GM19468 (cell line): Measurements from ENCODE around the gene CYP24A1.

Source experiments
- ATAC-seq: cut with Tn5 transposase; IDR thresholded peaks from one replicate; pipeline ENCODE4 v1.9.1; 2021; ENCODE audit warnings: mild to moderate bottlenecking, moderate library complexity, moderate number of reproducible peaks; ENCODE audit not compliant: unreplicated experiment; ENCODE audit errors: extremely low read depth

CYP24A1 gene

DNA sequence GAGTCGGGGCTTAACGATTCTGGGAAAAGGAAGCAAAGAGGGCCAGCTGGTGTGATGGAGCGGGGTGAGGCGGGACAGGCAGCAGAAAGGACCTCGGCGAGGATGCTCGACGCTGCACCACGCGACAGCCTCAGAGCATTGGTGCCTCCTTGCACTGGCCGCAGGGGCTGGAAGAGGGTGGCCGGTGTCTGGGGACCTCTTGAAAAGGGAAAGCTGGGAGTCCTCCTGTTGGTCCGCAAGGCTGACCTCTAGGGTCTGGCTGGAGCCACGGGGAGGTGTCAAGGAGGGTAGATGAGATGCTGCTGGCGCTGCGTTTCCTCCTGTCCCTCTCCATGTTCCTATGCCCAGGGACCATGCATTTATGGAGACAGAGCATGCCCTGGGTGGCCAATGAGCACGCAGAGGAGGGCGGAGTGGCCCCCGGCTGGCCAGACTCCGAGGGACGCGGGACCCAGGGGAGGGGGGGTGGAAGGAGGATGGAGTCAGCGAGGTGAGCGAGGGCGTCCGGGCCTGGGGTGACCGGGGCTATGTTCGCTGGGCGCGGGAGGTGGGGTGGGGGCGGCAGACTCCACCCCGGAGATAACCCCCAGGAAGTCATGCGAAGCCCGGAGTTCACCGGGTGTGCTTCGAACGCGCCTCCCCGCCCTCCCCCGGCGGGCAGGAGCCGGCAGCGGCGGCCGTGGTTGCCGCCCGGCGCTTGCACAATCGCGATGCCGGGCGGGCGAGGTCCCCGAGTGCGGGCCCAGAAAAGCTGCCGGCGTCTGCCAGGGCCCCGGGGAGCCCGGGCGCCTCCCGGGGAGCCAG is at the start of gene CYP24A1:
Gene CYP24A1 (minus strand): TSS at position 334 of the 804 bp plus-strand sequence. CDS start 407 bp downstream, outside the sequence.
- no peak for ATAC-seq

DNA sequence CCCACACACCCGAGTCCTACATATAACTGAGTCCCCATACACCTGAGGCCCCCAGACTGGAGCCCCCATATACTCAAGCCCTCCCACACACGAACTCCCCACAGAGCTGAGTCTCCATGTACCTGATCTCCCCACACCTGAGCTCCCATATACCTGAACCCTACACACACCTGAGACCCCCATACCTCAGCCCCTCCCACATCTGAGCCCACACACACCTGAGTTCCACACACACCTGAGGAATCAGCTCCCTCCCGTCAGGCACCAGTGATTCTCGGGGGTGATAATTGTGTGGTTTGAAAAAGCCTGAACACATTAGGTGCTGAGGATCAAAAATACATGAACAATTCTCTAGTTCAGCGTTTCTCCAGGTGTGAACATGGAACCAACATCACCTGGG is 49.5 kb upstream of the CYP24A1 start:
- ATAC-seq = no peak

DNA sequence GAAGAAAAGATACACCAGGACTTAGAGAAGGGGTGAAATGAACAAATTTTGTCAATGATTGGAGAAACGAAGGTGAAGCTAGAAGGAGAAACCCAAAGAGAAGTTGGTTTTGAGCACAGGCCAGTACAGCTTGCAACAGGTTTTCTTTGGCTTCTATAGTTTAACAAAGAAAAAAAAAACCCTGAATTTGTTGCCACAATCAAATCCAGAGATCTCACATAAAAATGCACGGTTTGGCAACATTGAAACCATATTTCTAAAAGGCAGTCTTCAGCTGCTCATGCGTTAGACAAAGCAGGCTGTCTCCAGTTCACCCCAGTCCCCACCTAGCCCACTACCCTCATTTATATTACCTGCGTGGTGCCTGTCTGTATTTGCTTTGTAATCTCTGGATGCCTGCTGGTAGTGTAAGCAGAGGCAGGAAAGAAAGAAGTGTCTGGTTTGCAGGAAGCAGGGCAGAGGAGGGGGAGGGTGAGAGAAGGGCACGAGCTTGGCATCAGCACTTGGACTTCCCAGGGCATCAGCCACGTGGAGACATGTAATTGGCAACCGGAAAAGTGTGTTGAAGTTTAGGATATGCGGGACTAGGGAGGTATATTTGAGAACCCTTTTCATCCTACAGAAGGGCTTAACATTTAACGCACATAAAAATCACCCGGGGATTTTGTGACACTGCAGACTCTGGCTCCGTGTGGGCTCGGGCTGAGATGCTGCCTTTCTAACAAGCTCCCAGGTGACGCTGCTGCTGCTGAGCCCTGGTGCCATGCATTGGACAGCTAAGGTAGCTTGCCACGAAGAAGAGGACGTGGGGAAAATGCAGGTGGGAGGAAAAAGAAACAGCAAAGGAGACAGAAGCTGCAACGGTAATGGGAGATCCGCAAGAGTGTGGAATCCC is 48.5 kb upstream of the CYP24A1 start:
- no peak for ATAC-seq

DNA sequence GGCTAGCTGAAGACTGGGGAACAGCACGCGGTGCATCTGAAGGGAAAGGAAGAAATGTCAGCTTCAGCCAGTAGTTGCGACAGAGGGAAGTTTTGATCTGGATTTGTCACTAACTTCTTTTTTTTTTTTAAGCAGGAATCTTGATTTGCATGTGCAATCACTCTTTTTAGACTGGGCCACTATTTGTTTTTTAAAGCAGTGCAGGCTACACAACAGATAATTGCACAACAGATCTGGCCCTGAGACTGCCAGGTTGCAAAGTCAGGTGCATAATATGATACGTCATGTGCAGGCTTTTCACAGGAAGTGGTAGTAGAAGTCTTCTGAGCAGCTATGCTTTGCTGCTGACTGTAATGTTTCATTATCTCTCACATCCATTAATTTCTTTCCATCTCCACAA is 47.6 kb upstream of the CYP24A1 start:
- no peak for ATAC-seq

DNA sequence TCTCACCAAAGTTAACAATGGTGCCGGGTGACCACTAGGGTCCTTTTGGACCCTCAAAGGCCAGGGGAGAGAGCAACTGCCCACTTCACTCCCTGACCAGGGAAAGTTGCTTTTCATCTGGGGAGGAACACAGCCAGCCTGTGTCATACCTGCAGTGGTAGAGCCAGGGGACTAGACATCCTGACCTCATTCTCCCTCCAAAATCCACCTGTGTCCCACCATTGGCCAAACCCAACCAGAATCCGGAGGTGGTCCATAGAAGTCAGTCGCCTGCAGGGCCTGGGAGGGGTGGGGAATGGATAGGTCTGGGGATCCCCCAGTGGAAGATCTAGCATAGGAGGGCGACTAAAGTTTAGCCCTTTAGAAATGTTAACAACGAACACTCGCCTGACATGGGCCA is 46.9 kb upstream of the CYP24A1 start:
- no peak for ATAC-seq

DNA sequence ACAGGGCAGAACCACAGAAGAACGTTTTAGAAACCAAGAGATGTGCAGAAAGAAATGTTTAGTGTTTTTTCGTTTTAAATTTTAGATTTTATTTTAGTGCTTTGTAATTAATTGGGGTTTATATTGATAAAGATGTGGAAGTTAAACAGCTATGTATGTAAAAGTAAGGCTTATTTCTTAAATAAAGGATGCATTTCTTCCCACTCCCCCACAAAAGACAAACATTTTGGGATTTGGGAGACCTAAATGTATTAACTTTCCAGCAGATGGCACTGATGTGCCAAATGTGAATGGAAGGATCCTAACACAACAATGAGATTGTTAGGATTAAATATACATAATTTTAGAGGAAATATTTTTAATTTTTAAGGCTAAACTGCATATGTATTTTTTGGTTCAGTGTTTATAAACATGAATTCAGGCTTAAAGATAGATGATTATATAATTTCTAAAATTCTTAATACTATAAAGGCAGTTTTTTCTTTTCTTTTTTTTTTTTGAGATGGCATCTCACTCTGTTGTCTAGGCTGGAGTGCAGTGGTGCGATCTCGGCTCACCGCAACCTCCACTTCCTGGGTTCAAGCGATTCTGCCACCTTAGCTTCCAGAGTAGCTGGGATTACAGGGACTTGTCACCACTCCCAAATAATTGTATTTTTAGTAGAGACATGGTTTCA is 46.1 kb upstream of the CYP24A1 start:
- ATAC-seq = no peak

DNA sequence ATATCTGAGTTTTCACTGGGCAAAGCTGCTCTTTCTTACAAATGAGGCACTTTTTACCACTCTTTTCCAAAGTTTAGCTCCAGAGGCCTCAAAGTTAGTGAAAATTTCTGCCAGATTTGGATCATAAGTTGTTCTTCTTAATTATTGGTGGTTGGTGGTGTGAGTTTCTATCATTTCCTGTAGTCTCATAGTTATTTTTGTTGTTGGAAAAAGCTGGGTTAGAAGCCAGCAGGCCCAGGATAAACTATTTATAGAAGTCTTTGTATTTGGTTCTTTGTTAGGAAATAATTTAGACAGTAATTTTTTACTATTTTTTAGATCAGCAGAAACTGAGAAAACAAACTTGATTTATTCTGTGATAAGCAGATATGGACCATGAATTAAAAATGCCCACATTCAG is 44.7 kb upstream of the CYP24A1 start:
- ATAC-seq = no peak

DNA sequence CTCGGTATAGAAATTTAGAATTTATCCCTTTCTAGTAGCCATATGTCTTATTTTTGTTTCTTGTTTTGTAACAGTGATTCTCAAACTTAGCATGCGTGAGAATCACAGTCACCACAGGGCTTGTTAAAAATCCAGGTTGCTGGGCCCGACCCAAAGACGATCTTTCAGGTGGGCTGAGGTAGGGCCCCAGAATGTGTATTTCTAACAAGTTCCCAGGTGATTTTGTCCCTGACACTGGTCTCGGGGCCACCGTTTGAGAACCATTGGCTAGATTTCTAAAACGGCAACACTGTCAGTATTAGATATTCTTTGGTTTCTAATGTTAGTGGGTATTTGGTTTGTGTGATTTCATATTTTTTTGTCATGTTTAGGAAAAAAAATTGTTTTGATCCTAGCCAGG is 44.0 kb upstream of the CYP24A1 start:
- no peak for ATAC-seq

DNA sequence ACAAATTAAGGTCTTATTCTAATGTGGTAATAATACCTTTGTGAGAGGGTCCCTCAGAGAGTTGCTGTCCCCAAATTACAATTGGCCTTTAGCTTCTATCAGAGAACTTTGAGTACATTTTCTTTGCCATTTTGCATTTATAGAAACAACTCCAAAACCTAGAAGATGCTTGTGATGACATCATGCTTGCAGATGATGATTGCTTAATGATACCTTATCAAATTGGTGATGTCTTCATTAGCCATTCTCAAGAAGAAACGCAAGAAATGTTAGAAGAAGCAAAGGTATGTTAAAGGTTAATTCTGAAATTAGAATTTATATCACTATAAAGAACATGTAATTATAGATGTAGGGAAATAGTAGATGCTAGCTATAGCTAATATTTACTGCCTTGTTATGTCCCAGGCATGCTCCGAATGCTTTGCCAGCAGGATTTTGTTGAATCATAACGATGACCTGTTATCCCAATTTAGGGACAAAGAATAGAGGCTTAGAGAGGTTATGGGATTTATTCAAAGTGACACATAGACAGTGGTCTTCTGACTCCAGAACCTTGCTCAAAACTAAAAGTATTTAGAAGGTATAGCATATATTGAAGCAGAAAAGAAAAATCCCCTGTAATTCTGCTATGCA is 41.5 kb upstream of the CYP24A1 start:
- no peak for ATAC-seq

DNA sequence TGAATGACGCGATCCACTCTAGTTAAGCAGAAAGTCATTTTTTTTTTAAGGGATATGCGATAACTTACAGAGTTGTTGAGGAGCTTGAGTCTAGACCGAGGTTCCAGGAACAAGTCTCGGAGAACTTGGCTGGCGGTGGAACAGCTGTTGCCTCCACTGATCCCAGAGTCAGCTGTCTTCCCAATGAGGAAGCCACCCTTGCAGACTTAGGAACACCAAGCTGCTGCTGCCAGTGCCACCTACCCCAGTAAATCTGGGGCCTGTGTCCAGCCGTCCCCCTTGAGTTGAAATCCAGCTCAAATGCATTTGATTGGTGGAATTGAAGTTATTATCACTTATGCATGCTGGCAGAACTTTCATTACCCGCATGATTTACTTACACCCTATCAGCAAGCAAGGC is 40.8 kb upstream of the CYP24A1 start:
- ATAC-seq = no peak

DNA sequence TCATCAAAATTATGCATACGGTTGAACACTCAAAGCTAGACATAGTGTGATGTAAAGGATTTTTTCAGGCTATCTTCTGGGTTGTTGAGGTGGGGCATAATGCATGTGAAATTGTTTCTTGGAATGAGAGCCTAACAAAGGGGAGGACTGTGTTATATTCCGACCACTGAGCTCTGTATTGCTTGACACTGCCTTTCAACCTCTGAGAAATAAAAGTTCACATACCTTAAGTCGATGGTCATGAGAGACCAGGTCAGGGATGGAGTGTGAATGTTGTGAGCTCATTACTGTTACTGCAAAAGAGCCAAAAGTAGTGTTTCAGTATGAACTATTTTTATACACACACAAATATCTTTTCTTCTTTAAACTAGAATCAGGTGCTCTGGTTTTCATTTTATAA is 39.1 kb upstream of the CYP24A1 start:
- no peak for ATAC-seq

DNA sequence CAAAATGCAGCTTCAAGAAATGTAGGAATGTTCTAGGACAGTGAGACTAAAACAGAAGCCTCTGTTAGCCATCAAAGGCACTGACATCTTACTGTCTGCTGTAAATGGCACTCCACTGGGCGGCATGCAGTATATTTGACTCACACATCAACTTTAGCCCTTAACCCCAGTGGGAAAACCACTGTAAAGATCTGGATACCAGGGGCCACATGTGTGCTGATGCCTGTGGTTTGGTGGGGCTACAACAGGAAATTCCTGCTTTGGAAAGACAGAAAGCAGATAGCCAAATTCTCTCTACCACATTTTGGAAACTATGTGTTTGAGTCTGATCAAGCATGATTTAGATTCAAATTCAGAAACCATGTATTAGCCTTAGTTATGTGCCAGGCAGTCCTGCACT is 38.4 kb upstream of the CYP24A1 start:
- no peak for ATAC-seq

DNA sequence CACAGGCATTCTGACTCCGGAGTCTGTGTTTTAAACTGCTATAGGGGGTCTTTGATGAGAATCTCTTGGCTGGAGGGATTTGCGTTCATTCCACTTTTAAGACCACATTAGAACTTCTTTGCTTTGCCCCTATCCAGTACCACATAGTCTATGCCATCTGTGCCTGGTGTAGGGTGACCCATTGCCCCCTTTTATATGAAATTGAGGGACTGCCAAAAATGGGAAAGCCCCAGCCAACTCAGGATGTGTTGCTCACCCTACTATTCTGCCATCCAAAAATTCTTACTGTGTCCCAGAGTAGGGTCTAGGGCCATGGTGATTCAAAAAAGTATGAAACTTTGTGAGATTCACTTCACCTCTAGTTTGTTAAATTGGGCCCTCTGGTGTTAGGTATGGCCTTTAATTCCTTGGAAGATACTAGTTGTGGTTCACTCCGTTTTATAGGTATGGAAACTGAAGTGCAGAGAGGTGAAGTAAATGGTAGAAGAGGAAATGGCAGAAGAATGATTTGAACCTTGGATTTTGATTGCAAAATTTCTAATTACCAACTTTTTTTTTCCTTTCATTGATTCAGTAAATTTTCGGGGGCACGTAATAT is 35.5 kb upstream of the CYP24A1 start:
- ATAC-seq = no peak

DNA sequence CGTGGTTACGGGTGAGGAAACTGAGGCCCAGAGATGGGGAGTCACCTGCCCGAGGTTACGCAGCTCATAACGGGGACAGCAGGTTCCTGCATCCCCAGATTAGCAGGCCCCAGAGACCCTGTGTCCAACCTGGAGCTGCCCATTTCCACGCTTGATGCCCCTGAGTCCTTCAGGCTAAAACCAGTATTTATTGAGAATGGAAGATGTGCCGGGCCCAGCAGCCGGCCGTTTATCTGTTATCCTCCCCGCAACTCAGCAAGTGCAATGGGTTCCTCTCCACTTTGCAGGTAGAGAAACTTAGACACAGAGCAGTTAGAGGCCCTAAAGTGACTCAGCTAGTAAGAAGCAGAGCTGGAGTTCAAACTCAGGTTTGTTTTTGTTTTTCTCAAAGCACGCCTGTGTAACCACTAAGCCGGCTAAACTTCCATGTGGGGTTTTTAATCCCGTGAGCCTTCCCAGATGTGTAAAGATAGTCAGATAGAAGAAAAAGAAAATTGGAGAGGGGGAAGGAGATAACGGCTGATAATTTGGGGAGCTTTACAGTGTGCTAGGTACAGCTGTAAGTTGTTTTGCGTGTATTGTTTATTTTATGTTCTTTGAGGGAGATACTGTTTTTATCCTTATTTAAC is 34.9 kb upstream of the CYP24A1 start:
- no peak for ATAC-seq

DNA sequence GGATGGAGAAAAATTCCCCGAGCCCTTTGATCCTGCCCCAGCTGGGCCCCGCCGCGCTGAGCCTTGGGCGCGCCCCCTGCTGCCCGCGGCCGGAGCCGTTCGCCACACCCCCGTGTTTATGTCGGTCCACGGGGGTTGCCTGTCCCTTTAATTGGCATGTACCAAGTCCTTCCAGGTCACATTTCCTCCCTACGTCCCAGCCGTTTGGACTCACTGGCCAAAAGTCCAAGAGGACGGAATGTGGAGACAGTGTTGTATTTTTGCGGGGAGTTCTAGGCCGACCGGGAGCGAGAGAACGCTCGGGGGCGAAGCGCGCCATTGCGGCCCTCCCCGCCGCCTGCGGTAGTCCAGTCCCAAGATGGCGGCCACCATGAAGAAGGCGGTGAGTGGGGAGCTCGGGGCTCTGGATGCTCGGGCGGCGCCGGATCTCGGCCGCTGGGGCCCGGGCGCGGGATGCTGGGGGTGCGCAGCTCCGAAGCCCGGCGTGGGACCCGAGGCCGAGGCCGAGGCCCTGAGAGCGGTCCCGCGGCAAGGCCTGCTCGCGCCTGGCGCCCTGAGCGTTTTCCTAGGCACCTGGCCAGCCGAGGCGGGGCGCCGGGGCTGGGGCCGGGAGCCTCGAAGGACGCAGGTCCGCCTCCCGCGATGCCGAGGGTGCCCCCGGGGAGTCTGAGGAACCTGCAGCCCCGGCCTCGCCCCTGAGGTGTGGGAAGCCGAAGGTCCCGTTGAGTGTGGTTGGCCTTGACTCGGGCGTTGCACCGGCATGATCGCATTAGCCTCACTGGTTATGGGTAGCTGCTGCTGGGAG is 34.2 kb upstream of the CYP24A1 start, which contains the start of gene PFDN4:
Gene PFDN4 (plus strand): TSS at position 345 of the 805 bp plus-strand sequence. CDS start 14 bp downstream, at position 359.
- peak; percentile 87 for ATAC-seq

DNA sequence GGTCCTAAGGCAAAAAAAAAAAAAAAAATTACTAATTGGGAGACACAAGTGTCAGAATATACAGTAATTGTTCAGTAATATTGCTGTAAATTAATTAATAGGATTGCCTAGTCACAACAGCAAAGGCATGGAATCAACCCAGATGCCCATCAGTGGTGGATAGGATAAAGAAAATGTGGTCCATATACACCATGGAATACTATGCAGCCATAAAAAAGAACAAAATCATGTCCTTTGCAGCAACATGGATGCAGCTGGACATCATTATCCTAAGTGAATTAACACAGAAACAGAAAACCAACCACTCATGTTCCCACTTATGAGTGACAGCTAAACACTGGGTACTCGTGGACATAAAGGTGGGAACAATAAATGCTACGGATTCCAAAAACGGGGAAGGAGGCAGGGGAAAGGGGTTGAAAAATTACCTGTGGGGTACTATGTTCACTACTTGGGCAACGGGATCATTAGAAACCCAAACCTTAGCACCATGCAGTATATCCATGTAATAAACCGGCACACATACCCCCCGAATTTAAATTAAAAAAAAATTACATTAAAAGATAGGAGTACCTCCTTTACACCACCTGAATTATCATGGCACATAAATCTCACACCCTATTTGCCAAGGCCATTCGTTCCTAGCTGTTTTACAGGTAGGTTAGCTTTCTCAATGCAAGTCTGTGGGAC is 33.4 kb upstream of the CYP24A1 start:
- no peak for ATAC-seq

DNA sequence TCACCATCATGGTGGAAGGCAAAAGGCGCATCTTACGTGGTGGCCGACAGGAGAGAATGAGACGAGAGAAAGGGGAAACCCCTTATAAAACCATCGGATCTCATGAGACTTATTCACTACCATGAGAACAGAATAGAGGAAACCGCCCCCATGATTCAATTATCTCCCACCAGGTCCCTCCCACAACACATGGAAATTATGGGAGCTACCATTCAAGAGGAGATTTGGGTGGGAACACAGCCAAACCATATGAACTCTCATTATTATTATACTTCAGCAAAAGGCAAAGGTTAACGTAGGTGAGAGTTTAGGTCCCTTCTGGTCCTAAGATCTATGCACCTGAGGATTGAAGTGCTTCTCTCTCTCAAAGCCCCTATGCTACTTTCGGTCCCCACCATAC is 31.7 kb upstream of the CYP24A1 start:
- no peak for ATAC-seq

DNA sequence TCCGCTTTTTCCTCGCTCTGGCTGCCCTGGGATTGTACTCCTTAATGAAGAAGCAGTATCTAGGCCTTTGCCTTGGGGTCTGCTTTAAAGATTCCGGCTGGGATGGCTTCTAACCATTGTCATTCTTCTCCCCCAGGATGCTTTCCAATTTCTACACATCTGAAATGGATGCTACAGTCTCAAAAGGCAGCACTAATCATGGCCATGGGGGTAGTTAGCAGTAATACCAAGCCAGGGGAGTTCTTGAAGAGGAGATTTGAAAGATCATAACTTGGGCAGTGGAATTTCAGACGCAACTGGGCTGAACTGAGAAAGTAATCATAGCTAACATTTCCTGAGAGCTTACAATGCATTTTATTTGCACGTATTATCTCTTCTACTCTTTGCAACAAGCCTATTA is 30.7 kb upstream of the CYP24A1 start:
- ATAC-seq = no peak
